Tibial nerve (tissue), 4 donors: ENCODE data around the gene ERMP1. TPM values are rescaled to one million over a fixed set of nuclear protein-coding genes. Genes with fewer than 3 reads are reported as not detected.

Source experiments
- DNase-seq, 2 donors: peaks; one replicate each; pipeline ENCODE4 v3.0.0-alpha.2; 2019; ENCODE audit warnings: low spot score in 2 of 2
- H3K27ac ChIP-seq, 4 donors: fragments of 200-600 bp; sonication (generic) in 3 of 4; one replicate each; pipeline ENCODE4 v1.5.1; 2017 to 2019; ENCODE audit warnings: mild to moderate bottlenecking in 1 of 4
- H3K27me3 ChIP-seq, 2 donors: fragments of 200-600 bp; sonication (generic) in 1 of 2; one replicate each; pipeline versions ENCODE4 v1.5.1 to v1.6.0; 2017 to 2019
- H3K36me3 ChIP-seq, 3 donors: fragments of 200-600 bp; sonication (generic); one replicate each; pipeline ENCODE4 v1.5.1; 2018 to 2019
- H3K4me1 ChIP-seq, 4 donors: fragments of 200-600 bp; sonication (generic) in 3 of 4; one replicate each; pipeline ENCODE4 v1.5.1; 2017 to 2019
- H3K4me3 ChIP-seq, 4 donors: fragments of 200-600 bp; sonication (generic) in 3 of 4; one replicate each; pipeline ENCODE4 v1.5.1; 2017 to 2019; ENCODE audit warnings: mild to moderate bottlenecking in 1 of 4, moderate library complexity in 1 of 4
- H3K9me3 ChIP-seq, 4 donors: fragments of 200-600 bp; sonication (generic) in 3 of 4; one replicate each; pipeline ENCODE4 v1.5.1; 2017 to 2019
- CTCF ChIP-seq, 5 experiments: fragments of 200-600 bp in 3 of 5; fragments of 450-650 bp in 2 of 5; sonication (generic) in 3 of 5; IDR thresholded peaks; one replicate each; pipeline ENCODE4 v1.5.1; 2016 to 2019; ENCODE audit warnings: antibody characterized with exemption in 5 of 5, mild to moderate bottlenecking in 3 of 5, moderate library complexity in 2 of 5
- EP300 ChIP-seq, 2 donors: sonication (generic); formaldehyde crosslinking; IDR thresholded peaks; one replicate each; pipeline ENCODE4 v1.6.1; 2017; ENCODE audit warnings: antibody characterized with exemption in 2 of 2, mild to moderate bottlenecking in 1 of 2
- POLR2A ChIP-seq, 2 donors: fragments of 450-650 bp; IDR thresholded peaks; one replicate each; pipeline ENCODE4 v1.6.1; 2017; ENCODE audit warnings: antibody characterized with exemption in 2 of 2, mild to moderate bottlenecking in 2 of 2, moderate library complexity in 2 of 2
- WGBS, 2 donors: methylation state at CpG; one replicate each; pipeline ENCODE4 v1.1.5; 2018; 5-methylcytosine and 5-hydroxymethylcytosine counted together
- total RNA-seq, 4 donors: library from RNA; depleted of rRNA; stranded (reverse); fragments of >200 nt; gene quantifications; one replicate each; pipeline ENCODE4 v1.1.0, GENCODE V29; 2016

The ERMP1 gene
- total RNA-seq, 4 donors from 2014 or later = 11.1 to 17.5 (median 13.6) TPM

DNA sequence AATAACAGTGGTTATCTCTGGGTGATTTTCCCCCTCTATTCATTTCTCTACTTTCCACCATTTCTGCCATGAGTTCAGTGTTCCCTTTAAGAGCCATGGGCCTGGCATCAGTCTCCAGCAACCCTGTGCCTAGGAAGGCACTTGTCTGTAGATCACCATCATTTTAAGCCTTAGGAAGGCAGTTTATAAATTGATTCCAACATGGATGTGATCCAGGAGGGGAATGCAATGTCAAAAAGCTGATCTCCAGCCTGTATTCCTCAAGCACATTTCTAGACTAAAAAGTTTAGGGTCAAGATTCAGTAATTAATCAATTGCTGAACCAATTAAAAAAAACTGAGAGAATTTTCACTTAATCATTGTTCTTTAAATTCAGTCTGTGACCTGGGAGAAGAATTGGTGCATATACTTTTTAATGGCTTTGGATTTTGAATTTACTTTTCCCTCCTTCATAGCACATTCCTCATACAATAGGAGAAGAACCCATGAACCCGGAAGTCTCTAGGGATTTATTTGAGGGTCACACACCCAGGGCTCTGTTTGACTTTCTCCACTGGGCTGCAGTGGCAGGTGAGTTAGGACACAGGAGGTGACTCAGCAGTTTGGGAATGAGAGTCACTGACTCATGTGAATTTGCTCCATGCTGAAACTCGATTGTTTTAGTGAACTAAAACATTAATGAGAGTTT, 6.1 kb upstream of the ERMP1 start:
- DNase-seq = no peak
- Histone ChIP-seq H3K4me1 (peaks cover 0 to 14% (median 4%) of the 10 kb centered on the region in 4 donors), H3K4me3 (no peak overlapping the region), H3K9me3 (no peaks in the 10 kb centered on the region), H3K27me3 (no peaks in the 10 kb centered on the region), H3K36me3 (peaks cover 0 to 8% (median 0%) of the 10 kb centered on the region in 3 donors), H3K27ac (no peak overlapping the region)
- WGBS, 2 donors = 40 to 61% methylated on average over 2 of the region's 2 CpGs
- TF ChIP-seq CTCF (IDR thresholded peaks at IDR 0.05) (no peak), EP300 (IDR thresholded peaks at IDR 0.05) (no peak), POLR2A (IDR thresholded peaks at IDR 0.05) (no peak)

- Histone ChIP-seq H3K27me3 (no peaks in the 10 kb centered on the region), H3K36me3 (no peaks in the 10 kb centered on the region), H3K4me3 (no peak overlapping the region), H3K4me1 (peaks cover 0 to 25% (median 21%) of the 10 kb centered on the region in 4 donors), H3K9me3 (no peaks in the 10 kb centered on the region), H3K27ac (no peak overlapping the region)
- TF ChIP-seq EP300 (IDR thresholded peaks at IDR 0.05) (no peak), CTCF (IDR thresholded peaks at IDR 0.05) (no peak), POLR2A (IDR thresholded peaks at IDR 0.05) (no peak)
- DNase-seq = no peak
- WGBS, 2 donors = 83 to 100% methylated on average over 1 of the region's 1 CpG
Measured at GRCh38 chr9:5835808-5836207, 2.9 kb upstream of the ERMP1 start.

DNA sequence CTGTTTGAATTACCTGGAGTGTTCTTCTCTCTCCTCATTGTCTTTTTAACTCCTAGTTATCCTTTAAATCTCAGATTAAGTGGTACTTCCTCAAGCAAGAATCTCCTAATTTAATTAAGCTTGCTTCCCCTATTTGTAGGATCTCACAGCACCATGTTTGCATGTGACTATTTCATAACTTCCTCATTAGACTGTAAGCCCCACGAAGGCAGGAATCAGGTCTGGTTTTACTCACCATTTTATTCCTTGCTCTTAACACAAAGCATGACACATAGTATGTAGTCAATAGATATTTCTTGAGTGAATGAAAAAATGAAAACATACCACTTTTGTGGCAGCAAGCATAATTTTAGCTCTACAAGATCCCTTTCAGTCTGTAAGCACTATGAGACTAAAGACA, 1.3 kb upstream of the ERMP1 start:
- Histone ChIP-seq H3K4me1 (peaks cover 0 to 25% (median 21%) of the 10 kb centered on the region in 4 donors), H3K27me3 (no peaks in the 10 kb centered on the region), H3K27ac (no peak overlapping the region), H3K4me3 (no peak overlapping the region), H3K36me3 (no peaks in the 10 kb centered on the region), H3K9me3 (no peaks in the 10 kb centered on the region)
- DNase-seq = no peak
- no peak for TF ChIP-seq POLR2A (IDR thresholded peaks at IDR 0.05)
- no peak for TF ChIP-seq EP300 (IDR thresholded peaks at IDR 0.05)
- TF ChIP-seq CTCF (IDR thresholded peaks at IDR 0.05) = no peak
- WGBS, 2 donors = 76 to 81% methylated on average over 1 of the region's 1 CpG

DNA sequence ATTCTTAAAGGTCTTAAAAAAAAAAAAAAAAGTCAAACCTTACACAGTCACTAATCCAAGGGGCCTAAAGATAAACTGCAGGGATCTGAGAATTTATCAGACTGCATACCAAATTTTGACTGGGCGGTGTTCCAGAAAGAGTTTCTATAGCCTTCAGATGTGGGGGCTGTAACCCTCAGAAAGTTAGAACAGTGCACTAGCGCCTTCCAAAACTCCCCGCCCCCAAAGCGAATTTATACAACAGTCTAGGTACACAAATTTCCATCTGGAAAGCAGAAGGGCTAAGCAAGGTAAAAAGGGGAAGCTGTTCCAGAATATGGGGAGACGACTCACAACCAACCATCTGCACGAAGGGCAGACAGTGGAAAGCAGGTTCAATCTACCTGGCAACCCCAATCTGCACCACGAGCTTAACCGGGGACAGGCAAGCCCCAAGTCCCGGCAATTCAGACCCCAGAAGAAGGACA, 813 bp downstream of the ERMP1 start:
- no peak for DNase-seq
- TF ChIP-seq POLR2A (IDR thresholded peaks at IDR 0.05) = no peak
- TF ChIP-seq CTCF (IDR thresholded peaks at IDR 0.05) = no peak
- no peak for TF ChIP-seq EP300 (IDR thresholded peaks at IDR 0.05)
- peak overlapping the region; percentile 64 to 86 (median 70) for H3K4me3 ChIP-seq
- no peaks in the 10 kb centered on the region for H3K27me3 ChIP-seq
- 3 to 5% methylated on average over 9 of the region's 9 CpGs for WGBS, 2 donors
- peak overlapping the region; percentile 9 to 86 (median 76) for H3K27ac ChIP-seq
- peaks cover 0 to 25% (median 21%) of the 10 kb centered on the region in 4 donors for H3K4me1 ChIP-seq
- no peaks in the 10 kb centered on the region for H3K9me3 ChIP-seq
- H3K36me3 ChIP-seq = peaks cover 0 to 9% (median 0%) of the 10 kb centered on the region in 3 donors

- Histone ChIP-seq H3K36me3 (peaks cover 0 to 51% (median 0%) of the 10 kb centered on the region in 3 donors), H3K27me3 (no peaks in the 10 kb centered on the region), H3K4me1 (peaks cover 0 to 2% (median under 1%) of the 10 kb centered on the region in 4 donors), H3K4me3 (no peak overlapping the region), H3K9me3 (no peaks in the 10 kb centered on the region), H3K27ac (no peak overlapping the region)
- no peak for DNase-seq
- TF ChIP-seq EP300 (IDR thresholded peaks at IDR 0.05) (no peak), CTCF (IDR thresholded peaks at IDR 0.05) (no peak), POLR2A (IDR thresholded peaks at IDR 0.05) (no peak)
- WGBS, 2 donors = 81 to 94% methylated on average over 2 of the region's 2 CpGs
Measured at GRCh38 chr9:5825895-5826622, 6.9 kb downstream of the ERMP1 start.
